GM18951 (cell line): ENCODE data around the gene HSPBP1.

ENCODE experiments used
- POLR2A ChIP-seq: IDR thresholded peaks from 4 replicates; pipeline ENCODE4 v1.6.1; 2011; ENCODE audit warnings: mild to moderate bottlenecking; ENCODE audit not compliant: insufficient read length, insufficient read depth; ENCODE audit errors: extremely low read depth
- in situ Hi-C: fragments of 300-500 bp; cut with MboI; formaldehyde crosslinking; loops from one replicate; pipeline ENCODE4 v1.12.0; 2022; ENCODE audit warnings: low sequenced_read_pairs, mixed read lengths, inconsistent platforms; ENCODE audit not compliant: unreplicated experiment

HSPBP1 gene

GRCh38 chr19:55252760-55253663 is 26.9 kb downstream of the HSPBP1 start:
- no peak for TF ChIP-seq POLR2A

DNA sequence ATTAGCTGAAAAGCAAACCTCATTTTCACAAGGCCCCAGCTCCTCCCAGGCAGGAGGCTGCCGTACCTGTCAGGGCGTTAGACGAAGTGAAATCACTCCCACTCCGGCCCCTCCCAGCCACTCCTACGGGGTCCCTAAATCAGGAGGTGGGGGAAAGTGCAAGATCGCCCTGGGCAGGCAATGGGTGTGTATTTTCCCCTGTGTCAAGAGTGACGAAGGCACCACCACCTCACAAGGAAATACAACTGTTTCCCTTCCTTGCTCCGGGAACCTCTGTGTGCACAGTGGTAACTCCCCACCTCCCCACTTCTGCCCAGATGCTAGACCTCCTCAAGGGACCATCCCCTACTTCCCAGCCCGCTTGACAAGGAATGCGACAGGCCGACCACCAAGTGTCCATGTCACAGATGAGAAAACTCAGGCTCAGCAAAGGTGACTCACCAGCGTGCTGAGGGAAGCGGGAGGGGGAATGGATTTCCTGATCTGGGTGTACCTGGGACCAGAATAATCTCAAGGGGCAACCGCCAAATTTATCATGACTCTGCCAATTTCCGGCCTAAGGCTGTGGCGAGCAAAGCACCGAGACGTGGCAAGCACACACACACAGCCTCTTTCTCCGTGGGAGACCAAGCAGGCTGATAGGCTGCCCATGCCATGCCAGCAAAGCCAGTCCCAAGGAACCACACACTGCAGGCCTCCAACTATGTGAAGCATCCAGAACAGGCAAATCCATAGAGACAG is 28.4 kb downstream of the HSPBP1 start:
- TF ChIP-seq POLR2A = no peak
- in situ Hi-C loops = no loop called here

More at GRCh38 chr19:55252760-55253663, 26.9 kb downstream of the HSPBP1 start:
- in situ Hi-C loops = no loop called here

DNA sequence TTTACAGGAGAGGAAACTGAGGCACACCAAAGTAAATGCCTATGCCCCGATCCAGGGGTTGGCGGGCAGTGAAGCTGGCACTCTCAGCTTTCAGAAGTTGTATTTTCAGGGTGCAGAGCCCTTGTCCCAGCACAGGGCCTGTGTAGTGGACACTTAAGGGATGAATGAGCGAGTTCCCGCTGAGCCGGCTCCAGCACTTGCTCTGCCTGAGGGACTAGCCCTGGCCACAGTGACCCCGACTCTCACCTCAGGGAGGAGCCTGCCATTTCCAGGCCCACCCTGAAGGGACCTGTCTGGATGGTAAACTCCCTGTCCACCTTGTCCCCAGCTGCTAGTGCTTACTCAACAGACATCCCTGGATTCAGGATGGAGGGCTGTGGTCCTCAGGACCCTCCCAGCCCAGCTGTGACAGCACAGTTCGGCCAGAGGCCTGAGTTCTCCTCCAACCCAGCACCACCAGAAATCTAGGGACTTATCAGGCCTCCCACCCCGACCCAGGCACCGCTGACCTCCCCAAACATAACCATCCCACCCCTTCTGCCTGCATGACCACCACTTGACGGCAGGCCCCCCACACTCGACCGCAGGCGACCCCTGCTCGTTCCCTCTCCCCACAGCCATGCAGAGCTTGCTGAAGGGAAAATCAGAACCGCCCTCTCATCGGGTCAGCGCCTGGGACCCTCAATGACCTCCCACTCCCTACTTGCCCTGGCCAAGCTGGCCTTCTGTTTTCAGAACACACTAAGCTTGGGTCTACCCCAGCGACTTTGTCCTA is 29.5 kb downstream of the HSPBP1 start:
- in situ Hi-C loops = no loop called here

GRCh38 chr19:55249841-55250240 is 30.1 kb downstream of the HSPBP1 start:
- in situ Hi-C loops = no loop called here
- no peak for TF ChIP-seq POLR2A

More for the DNA sequence above, 29.5 kb downstream of the HSPBP1 start:
- no peak for TF ChIP-seq POLR2A

DNA sequence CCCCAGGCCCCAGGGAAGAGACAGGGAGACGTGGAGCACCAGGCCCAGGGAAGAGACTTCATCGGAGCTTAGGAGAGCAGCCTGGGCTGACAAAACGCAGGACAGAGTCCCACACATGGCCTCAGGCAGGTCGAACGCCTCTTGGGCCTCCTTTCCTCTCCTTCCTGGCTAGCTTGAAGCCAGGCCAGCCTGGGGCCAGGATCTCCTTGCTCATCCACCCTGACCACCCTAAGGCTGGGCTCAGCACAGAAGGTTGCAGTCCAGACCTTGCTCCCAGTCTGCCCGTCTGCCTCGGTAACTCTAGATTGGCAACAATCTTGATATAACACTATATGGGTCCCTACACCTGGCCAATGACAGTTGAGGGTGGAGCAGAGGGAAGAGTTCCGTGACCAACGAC is 31.2 kb downstream of the HSPBP1 start:
- in situ Hi-C loops = no loop called here
- no peak for TF ChIP-seq POLR2A

GRCh38 chr19:55248166-55248675 is 31.7 kb downstream of the HSPBP1 start:
- no peak for TF ChIP-seq POLR2A
- in situ Hi-C loops = no loop called here

DNA sequence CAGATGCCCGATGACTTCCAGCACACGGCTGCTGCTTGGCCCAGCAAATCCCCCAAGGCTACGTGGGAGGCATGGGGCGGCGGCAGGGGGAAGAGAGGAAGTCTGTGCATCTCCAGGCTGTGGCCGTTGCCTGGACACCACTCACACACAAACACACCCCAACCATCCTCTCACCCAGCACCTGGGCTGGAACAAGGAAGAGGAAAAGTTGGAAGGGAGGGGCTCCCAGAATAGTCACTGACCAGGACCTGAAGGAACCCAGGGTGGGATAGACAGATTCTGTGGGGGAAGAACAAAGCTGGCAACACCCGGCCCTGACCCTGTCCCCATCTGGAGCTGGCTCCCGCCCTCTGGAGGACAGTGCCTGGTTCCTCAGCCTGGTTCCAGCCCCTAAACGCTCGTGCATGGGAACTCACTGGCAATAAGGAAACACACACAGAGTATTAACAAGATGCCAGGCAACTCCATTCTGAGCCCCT is 32.2 kb downstream of the HSPBP1 start:
- no peak for TF ChIP-seq POLR2A
- in situ Hi-C loops = no loop called here

- no peak for TF ChIP-seq POLR2A
- in situ Hi-C loops = no loop called here
Measured at GRCh38 chr19:55246462-55247451, 33.2 kb downstream of the HSPBP1 start.

- no peak for TF ChIP-seq POLR2A
Measured at GRCh38 chr19:55245236-55245904, 34.5 kb downstream of the HSPBP1 start.

GRCh38 chr19:55244004-55244680 is 35.8 kb downstream of the HSPBP1 start:
- no peak for TF ChIP-seq POLR2A

More at GRCh38 chr19:55245236-55245904, 34.5 kb downstream of the HSPBP1 start:
- in situ Hi-C loops = no loop called here

DNA sequence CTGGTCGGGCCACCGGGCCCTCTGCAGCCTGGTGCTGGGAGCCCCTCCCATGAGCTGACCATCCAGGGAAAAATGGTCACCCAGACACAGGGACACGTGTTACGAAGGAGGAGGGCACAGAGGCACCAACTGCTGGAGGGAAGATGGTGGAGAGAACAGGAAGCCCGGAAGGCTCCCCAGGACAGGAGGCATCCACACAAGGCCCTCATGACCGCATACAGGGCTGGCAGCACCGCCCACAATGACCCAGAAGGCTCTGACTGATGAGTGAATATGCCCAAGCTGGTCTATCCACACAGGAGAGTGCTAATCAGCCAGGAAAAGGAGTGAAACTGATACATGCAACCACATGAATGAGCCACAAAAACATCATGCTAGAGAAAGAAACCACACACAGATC is 37.4 kb downstream of the HSPBP1 start:
- no peak for TF ChIP-seq POLR2A
- in situ Hi-C loops = no loop called here

More at GRCh38 chr19:55244004-55244680, 35.8 kb downstream of the HSPBP1 start:
- in situ Hi-C loops = no loop called here
